Right lung (tissue), 5 donors: Measurements from ENCODE around the gene TBL1X. TPM values are rescaled to one million over a fixed set of nuclear protein-coding genes. Genes with fewer than 3 reads are reported as not detected.

Experiments used
- DNase-seq, 2 donors: peaks; one replicate each; pipeline ENCODE4 v3.0.0-alpha.2; 2013
- polyA plus RNA-seq, 5 donors: library from polyadenylated mRNA; unstranded; fragments of 120-200 nt; gene quantifications; one replicate each; pipeline versions ENCODE4 v1.2.1 to v1.2.3, GENCODE V29; 2013; ENCODE audit warnings: inconsistent platforms in 1 of 5, low replicate concordance in 1 of 5; ENCODE audit not compliant: insufficient read length in 5 of 5, insufficient read depth in 1 of 5

Gene TBL1X
- polyA plus RNA-seq, 5 donors, result 18.0 to 23.6 (median 19.4) TPM

- no peak for DNase-seq
These were observed 198.4 kb downstream of the TBL1X start for GRCh38 chrX:9663216-9663615.

- DNase-seq, result no peak
These were observed 199.4 kb downstream of the TBL1X start for GRCh38 chrX:9664224-9664623.

GRCh38 chrX:9665113-9665512, 200.3 kb downstream of the TBL1X start:
- no peak for DNase-seq

DNA sequence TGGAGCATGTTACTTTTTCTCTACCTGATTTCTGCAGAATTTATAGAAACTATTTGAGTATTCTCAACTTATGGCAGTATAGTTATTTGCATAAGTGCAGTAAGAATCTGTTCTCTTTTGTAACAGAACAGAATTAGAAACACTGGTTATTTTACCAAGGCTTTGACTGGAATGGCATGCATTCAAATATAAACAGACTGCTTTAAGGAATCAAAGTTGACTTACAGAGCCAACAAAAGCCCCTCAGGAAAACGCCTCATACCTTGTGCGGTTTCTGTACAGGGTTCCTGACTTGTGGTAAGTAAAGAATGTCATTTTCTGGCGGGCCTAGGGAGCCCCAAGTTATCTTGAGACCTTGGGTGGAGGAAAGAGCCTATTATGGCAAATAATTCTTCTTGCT, 203.7 kb downstream of the TBL1X start:
- DNase-seq, result no peak

GRCh38 chrX:9670136-9670814, 205.4 kb downstream of the TBL1X start:
- DNase-seq, result peak; percentile 36 to 39

DNA sequence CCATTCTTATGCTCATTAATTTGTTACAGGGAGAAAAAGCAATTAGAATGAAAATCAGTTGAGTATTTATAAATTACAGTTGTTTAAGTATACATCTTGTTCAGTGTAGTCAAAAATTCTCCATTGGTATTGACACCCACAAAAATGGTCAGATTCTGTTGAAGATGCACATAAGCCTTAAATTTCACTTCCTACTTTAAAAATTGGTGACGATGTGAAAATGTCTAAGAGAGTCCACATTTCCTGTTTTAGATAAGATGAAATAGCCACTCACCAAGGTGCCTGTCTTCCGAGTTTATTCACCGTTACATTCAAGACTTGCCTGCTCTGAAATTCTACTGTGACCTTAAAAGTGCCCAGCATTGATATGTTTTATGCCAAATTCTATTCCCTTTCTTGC, 207.1 kb downstream of the TBL1X start:
- DNase-seq, result no peak

GRCh38 chrX:9676306-9676705, 211.4 kb downstream of the TBL1X start:
- DNase-seq, result no peak

DNA sequence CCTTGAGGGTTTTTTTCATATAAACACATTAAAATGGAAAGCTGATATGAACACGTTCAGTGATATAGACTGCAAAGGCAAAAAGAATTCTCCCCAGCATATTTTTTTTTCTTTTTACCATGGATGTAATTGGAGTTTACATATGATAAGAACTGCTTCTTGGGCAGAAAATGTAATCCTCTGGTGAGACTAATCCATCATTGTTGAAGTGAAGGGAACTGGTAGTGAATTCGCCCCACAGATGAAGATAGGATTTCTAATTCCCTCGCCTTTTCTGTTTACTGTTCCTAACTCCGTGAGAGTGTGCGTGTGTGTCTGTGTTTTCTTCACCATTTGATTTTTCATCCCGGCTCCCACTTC, 211.9 kb downstream of the TBL1X start:
- no peak for DNase-seq

- DNase-seq, result no peak
These were observed 212.4 kb downstream of the TBL1X start for GRCh38 chrX:9677098-9677739.

DNA sequence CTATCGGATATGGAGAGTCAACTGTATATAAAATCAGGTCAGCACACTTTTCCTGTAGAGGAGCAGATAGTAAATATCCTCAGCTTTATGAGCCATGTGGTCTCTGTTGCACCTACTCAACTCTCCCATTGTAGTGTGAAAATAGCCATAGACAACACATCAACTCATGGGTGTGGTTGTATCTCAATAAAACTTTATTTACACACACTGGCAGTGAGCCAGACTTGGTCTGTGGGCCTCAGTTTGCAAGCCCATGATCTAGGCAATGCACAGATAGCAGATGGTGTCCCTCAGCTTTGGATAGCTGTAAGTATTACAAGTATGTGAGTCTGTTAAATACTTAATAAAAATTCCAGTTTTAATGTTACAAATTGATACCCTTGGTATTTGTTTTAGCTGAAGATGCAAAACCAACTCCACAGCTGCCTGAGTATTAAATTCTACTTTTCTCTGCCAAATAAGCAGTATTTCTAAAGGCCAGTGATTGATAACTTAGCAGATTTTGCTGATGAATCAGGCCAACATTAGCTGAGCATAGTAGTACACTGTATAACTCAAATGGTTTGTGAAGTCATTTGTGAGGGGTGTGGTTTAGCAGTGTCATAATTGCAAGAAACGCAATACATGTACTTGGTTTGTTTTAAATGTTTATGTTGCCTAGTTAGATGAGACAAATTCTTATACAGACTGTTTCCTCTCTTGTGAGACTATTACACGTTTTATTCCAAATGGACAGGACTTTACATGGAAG, 213.5 kb downstream of the TBL1X start:
- DNase-seq, result no peak

GRCh38 chrX:9681011-9681410, 216.2 kb downstream of the TBL1X start:
- no peak for DNase-seq

GRCh38 chrX:9681422-9681821, 216.6 kb downstream of the TBL1X start:
- DNase-seq, result no peak

DNA sequence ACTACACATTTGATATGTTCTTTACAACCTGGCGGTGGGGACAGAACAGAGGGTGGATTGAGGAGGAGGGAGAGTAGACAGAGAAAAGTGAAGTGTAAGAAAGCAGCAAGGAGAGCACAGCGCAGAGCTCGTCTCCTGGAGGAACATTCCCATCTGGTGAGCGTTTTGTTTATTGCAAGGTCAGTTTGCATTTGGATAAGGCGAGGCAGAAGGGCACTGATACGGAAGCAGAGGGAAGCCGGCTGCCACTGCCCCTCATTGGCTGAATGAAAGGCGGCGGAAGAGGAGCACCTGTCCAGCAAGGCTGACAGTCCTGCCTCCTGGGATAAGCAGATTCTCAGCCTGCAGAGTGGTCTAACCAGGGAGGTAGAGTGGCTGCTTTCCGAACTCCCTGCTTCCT, 217.6 kb downstream of the TBL1X start:
- no peak for DNase-seq

DNA sequence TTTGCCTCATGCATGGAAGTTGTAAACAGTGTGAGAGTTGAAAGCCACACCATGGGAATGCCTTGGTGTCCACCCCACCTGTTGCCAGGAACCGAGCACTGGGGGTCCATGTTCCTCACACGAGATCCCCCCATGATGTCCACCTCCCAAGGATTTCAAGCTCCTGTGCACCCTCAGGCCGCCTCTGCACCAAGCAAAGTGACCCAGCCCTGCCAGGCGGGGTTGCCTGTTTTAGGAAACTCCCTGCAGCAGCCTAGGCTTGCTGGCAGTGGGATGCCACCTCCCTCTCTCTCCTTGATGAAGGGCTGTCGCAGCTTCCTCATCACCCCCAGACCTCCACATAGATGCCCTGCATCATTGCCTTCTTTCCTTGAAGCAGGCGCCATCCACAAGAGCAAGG, 218.0 kb downstream of the TBL1X start:
- no peak for DNase-seq

GRCh38 chrX:9683350-9683749, 218.5 kb downstream of the TBL1X start:
- DNase-seq, result no peak

DNA sequence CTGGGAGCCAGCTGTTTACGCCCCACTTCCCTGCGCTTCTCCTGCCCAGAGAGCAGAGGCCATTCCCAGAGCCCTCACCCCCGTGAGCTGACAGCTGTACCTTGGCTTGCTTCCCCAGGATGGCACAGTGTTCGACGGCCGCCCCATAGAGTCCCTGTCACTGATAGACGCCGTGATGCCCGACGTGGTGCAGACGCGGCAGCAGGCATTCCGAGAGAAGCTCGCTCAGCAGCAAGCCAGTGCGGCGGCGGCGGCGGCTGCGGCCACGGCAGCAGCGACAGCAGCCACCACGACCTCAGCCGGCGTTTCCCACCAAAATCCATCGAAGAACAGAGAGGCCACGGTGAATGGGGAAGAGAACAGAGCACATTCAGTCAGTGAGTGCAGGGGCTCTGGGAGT, 223.0 kb downstream of the TBL1X start:
- DNase-seq, result no peak

- DNase-seq, result no peak
These were observed 224.0 kb downstream of the TBL1X start for GRCh38 chrX:9688833-9689232.

DNA sequence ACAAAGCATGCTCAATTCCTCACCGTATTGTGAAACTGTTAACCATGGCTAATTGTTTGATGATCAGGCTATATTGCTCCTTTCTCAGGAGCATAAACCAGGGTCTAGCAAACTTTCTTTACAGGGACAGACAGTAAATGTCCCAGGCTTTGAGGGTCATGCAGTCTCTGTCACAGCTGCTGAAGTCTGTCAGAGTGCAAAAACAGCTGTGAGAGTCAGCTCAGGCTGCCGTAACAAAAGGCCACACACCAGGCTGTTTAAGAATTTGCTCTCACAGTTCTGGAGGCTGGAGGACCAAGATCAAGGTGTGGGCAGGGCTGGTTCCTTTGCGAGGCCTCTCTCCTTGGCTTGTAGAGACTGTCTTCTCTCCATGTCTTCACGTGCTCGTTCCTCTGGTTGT, 225.2 kb downstream of the TBL1X start:
- DNase-seq, result no peak

- DNase-seq, result no peak
These were observed 228.6 kb downstream of the TBL1X start for GRCh38 chrX:9693307-9694001.

DNA sequence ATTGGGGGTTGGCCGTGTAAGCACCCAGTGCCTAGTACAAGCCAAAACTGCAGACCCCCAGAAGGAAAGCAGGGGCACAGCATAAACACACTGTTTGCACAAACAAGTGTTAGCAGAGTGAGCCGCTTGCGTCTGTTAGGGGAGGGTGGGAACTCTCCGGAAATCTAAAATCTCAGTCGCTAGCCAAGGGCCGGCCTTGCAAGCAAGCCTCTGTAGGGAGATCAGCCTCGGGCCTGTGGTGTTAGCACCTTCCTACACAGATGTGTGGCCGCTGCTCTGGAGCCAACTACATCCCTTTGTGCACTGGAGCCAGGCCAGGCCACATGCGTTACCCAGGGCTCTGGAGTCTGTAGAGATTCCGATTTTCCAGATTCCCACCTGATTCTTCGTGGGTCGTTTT, 233.7 kb downstream of the TBL1X start:
- no peak for DNase-seq

GRCh38 chrX:9700555-9700954, 235.7 kb downstream of the TBL1X start:
- DNase-seq, result no peak

GRCh38 chrX:9701790-9702189, 236.9 kb downstream of the TBL1X start:
- no peak for DNase-seq

DNA sequence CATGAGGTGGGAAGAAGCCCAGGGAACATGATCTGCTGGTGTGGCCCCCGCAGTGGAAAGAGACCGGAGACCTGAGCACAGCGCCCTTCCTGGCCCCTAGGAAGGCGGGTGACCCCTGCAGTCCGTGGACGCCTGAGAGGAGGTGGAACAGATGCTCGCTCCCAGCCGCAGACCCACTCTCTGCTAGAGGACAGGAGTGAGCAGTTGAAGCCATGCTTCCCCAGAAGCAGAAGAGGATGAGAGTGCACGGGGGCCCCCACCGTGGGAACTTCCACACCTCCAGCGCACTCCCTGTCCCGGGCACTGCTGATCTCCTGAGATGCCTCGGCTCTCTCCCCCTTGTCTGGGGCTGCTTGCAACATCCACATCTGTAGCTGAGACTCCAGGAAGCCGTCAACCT, 238.5 kb downstream of the TBL1X start:
- DNase-seq, result no peak
